HepG2 (cell line): ENCODE results near the gene MACROD2. TPM values are rescaled to one million over a fixed set of nuclear protein-coding genes. Genes with fewer than 3 reads are reported as not detected.
"Not testable (repeated sequence)": the region's sequence is repeated elsewhere in the genome, so short reads cannot be mapped to it uniquely, and the experiment has no call there.

ENCODE experiments used
- ATAC-seq: fragments of 200-7000 bp; cut with Tn5 transposase; 3 replicates; pipeline ENCODE4 v1.9.1; 2020; ENCODE audit warnings: mild to moderate bottlenecking, moderate library complexity
- BruUV-seq: library from RNA; stranded (reverse); fragments of 400-500 nt; replicated peaks from 2 replicates; lab custom pipeline; 2021; lab: Mats Ljungman, UMichigan
- CTCF ChIA-PET: fragments of 300-600 bp; formaldehyde crosslinking; extraction: SDS; loops from one replicate; lab custom pipeline; 2021; ENCODE audit warnings: low total read pairs, inconsistent platforms, low intra/inter-chr PET ratio; lab: Yijun Ruan, JAX
- POLR2A ChIA-PET: fragments of 350-600 bp; sonication (Branson Sonifier 250); formaldehyde crosslinking; loops from one replicate; lab custom pipeline; 2020; ENCODE audit warnings: antibody characterized with exemption, inconsistent platforms; lab: Yijun Ruan, JAX
- DNase-seq: peaks from one replicate; pipeline ENCODE4 v3.0.0-alpha.2; 2015; ENCODE audit warnings: low spot score
- FAIRE-seq: peaks from 3 replicates; lab custom pipeline; 2011; peaks lifted over from hg19 to GRCh38; lab: Jason Lieb, UNC
- H2AFZ ChIP-seq: one replicate; pipeline ENCODE4 v1.6.1; 2011; ENCODE audit warnings: low read length, inconsistent platforms
- H3K27ac ChIP-seq: fragments of 300-600 bp; 3 replicates; pipeline ENCODE4 v1.8.0; 2011; ENCODE audit warnings: mixed run types, mild to moderate bottlenecking, mixed read lengths, low read length, inconsistent platforms; ENCODE audit not compliant: insufficient read depth; ENCODE audit errors: extremely low read length
- H3K27me3 ChIP-seq, 2 experiments: fragments of 200-600 bp in 1 of 2; 2 replicates in 1 of 2; 3 replicates in 1 of 2; pipeline versions ENCODE4 v1.6.0 to v1.8.0; 2011; ENCODE audit warnings: low read length in 2 of 2, mild to moderate bottlenecking in 2 of 2, moderate library complexity in 2 of 2, inconsistent platforms in 1 of 2; ENCODE audit not compliant: insufficient read depth in 2 of 2, control insufficient read depth in 1 of 2
- H3K36me3 ChIP-seq, 2 experiments: fragments of 200-600 bp in 1 of 2; replicated peaks in 1 of 2; 2 replicates in 1 of 2; 3 replicates in 1 of 2; pipeline versions ENCODE4 v1.5.1 to v1.8.0; 2011; ENCODE audit warnings: low read length in 2 of 2, inconsistent platforms in 1 of 2; ENCODE audit not compliant: insufficient read depth in 2 of 2, control insufficient read depth in 1 of 2
- H3K4me1 ChIP-seq: 2 replicates; pipeline ENCODE4 v1.5.1; 2012; ENCODE audit warnings: low read length, inconsistent platforms; ENCODE audit not compliant: insufficient read depth
- H3K4me2 ChIP-seq: 2 replicates; pipeline ENCODE4 v1.6.0; 2011; ENCODE audit warnings: low read depth, low read length, inconsistent platforms
- H3K4me3 ChIP-seq, 3 experiments: fragments of 200-600 bp in 1 of 3; sonication (generic), shearing (Covaris generic) in 1 of 3; replicated peaks in 1 of 3; 2 replicates each; pipeline ENCODE4 v1.5.1; 2011 to 2016; ENCODE audit warnings: low read length in 3 of 3, inconsistent platforms in 2 of 3, low read depth in 2 of 3, mild to moderate bottlenecking in 2 of 3, control low read depth in 1 of 3, mixed read lengths in 1 of 3; ENCODE audit not compliant: insufficient read depth in 1 of 3
- H3K79me2 ChIP-seq: one replicate; pipeline ENCODE4 v1.6.1; 2011; ENCODE audit warnings: low read length, inconsistent platforms; ENCODE audit not compliant: insufficient read depth
- H3K9ac ChIP-seq: 2 replicates; pipeline ENCODE4 v1.6.0; 2011; ENCODE audit warnings: mild to moderate bottlenecking, low read depth, low read length, inconsistent platforms; ENCODE audit not compliant: insufficient read depth
- H3K9me3 ChIP-seq: 2 replicates; pipeline ENCODE4 v1.5.1; 2012; ENCODE audit warnings: mild to moderate bottlenecking, low read length
- H4K20me1 ChIP-seq: 2 replicates; pipeline ENCODE4 v1.6.0; 2011; ENCODE audit warnings: inconsistent platforms, mild to moderate bottlenecking, low read length, moderate library complexity; ENCODE audit not compliant: insufficient read depth
- HNF4A ChIP-seq: sonication (generic); formaldehyde crosslinking; IDR thresholded peaks from 2 replicates; pipeline ENCODE4 v1.4.0; 2020; ENCODE audit warnings: missing genetic modification reagents
- SNAI1 ChIP-seq: sonication (generic); formaldehyde crosslinking; IDR thresholded peaks from 2 replicates; pipeline ENCODE4 v1.5.0; 2020; ENCODE audit warnings: mild to moderate bottlenecking, missing genetic modification reagents, borderline replicate concordance
- TBX2 ChIP-seq: sonication (generic); formaldehyde crosslinking; IDR thresholded peaks from 2 replicates; pipeline ENCODE4 v1.5.0; 2020; ENCODE audit warnings: missing genetic modification reagents, mild to moderate bottlenecking, borderline replicate concordance
- ZFP36L1 ChIP-seq: sonication (generic); formaldehyde crosslinking; IDR thresholded peaks from 2 replicates; pipeline ENCODE4 v1.8.0; 2022; ENCODE audit warnings: mild to moderate bottlenecking, missing genetic modification reagents, moderate library complexity
- WGBS: methylation state at CpG from one replicate; pipeline ENCODE4 v1.1.6; 2017; ENCODE audit warnings: low lambda C conversion rate; 5-methylcytosine and 5-hydroxymethylcytosine counted together
- in situ Hi-C: cut with HindIII; loops from 2 replicates; pipeline ENCODE4 v1.10.0; 2017; ENCODE audit warnings: low pct_unique_long_range_greater_than_20kb; ENCODE audit not compliant: extremely low pct_ligation_motif_present
- intact Hi-C: fragments of 100-400 bp; cut with micrococcal nuclease; formaldehyde crosslinking; loops from one replicate; pipeline ENCODE4 v1.10.0; 2022; ENCODE audit not compliant: unreplicated experiment
- polyA plus RNA-seq, 8 experiments: library from polyadenylated mRNA; depleted of rRNA in 3 of 8; stranded (reverse) in 7 of 8; unstranded in 1 of 8; fragments of >200 nt; fragmentation: Illumina TruSeq in 4 of 8; extraction: Trizol in 4 of 8; gene quantifications; 2 replicates each; pipeline versions ENCODE4 v1.2.1 to v1.2.3, GENCODE V29; 2011 to 2016; ENCODE audit warnings: low read depth in 4 of 8, missing spikeins in 1 of 8, mixed read lengths in 1 of 8; ENCODE audit not compliant: insufficient read depth in 1 of 8
- total RNA-seq, 5 experiments: library from RNA; depleted of rRNA; stranded (reverse); fragments of >200 nt; fragmentation: Illumina TruSeq; extraction: Trizol; gene quantifications; 2 replicates each; pipeline ENCODE4 v1.2.3, GENCODE V29; 2016; ENCODE audit warnings: low read depth in 1 of 5
- TF ChIP-seq, protein P1 (sequence below): sonication (generic); formaldehyde crosslinking; IDR thresholded peaks from 2 replicates; pipeline ENCODE4 v1.4.0; 2020; ENCODE audit warnings: mild to moderate bottlenecking, missing genetic modification reagents
- TF ChIP-seq, protein P2 (sequence below): sonication (generic); formaldehyde crosslinking; IDR thresholded peaks from 2 replicates; pipeline ENCODE4 v1.5.0; 2020; ENCODE audit warnings: mild to moderate bottlenecking, missing genetic modification reagents, borderline replicate concordance
- TF ChIP-seq, protein P3 (sequence below): IDR thresholded peaks from 2 replicates; pipeline ENCODE4 v1.6.1; 2016; ENCODE audit warnings: control low read depth

MACROD2 gene
- total and polyA plus RNA-seq, 2 of the 13 experiments (the other 11 are each of a cell fraction or from before 2014, with no cell fraction given): 0.13 to 0.51 TPM

DNA sequence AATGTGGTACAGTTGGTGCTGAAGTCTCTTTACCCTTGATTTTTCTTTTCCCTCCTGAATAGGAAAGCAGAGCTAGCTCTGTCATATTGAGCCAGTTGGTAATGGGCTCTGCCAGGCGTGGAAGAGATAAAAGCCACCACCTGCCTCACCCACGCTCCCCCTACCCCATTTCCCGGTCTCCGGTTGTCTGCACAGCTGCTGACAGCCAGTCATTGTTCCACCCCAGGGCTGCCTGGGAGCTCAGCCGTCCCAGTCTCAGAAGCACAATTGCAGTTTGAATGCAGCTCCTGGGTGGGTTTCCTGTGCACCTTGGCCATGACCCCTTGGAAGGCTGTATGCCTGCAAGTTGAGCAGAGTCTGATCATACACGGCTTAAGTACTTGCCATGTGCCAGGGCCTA lies 1017.2 kb downstream of the MACROD2 start:
- BruUV-seq: no TSS peak
- in situ Hi-C loops: no loop called here
- Histone ChIP-seq H3K4me2 (no peak overlapping the region), H3K27me3 (no peaks in the 10 kb centered on the region), H3K79me2 (no peaks in the 10 kb centered on the region), H3K4me1 (peaks cover 18% of the 10 kb centered on the region), H3K9me3 (no peaks in the 10 kb centered on the region; the same call in 1 of the 2 replicates), H3K36me3 (no peaks in the 10 kb centered on the region), H3K27ac (no peak overlapping the region), H4K20me1 (no peaks in the 10 kb centered on the region), H3K4me3 (no peak overlapping the region), H2AFZ (no peak overlapping the region), H3K9ac (no peak overlapping the region)
- 62% methylated on average over 6 of the region's 6 CpGs for WGBS
- TF ChIP-seq TBX2 (CRISPR knock-in tag): 0 out of 2 replicates have a peak, but pooled peaks have one; percentile 20
- no peak for TF ChIP-seq SNAI1 (CRISPR knock-in tag)
- TF ChIP-seq, protein P1, sequence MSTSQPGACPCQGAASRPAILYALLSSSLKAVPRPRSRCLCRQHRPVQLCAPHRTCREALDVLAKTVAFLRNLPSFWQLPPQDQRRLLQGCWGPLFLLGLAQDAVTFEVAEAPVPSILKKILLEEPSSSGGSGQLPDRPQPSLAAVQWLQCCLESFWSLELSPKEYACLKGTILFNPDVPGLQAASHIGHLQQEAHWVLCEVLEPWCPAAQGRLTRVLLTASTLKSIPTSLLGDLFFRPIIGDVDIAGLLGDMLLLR (CRISPR knock-in tag): no peak
- TF ChIP-seq, protein P2, sequence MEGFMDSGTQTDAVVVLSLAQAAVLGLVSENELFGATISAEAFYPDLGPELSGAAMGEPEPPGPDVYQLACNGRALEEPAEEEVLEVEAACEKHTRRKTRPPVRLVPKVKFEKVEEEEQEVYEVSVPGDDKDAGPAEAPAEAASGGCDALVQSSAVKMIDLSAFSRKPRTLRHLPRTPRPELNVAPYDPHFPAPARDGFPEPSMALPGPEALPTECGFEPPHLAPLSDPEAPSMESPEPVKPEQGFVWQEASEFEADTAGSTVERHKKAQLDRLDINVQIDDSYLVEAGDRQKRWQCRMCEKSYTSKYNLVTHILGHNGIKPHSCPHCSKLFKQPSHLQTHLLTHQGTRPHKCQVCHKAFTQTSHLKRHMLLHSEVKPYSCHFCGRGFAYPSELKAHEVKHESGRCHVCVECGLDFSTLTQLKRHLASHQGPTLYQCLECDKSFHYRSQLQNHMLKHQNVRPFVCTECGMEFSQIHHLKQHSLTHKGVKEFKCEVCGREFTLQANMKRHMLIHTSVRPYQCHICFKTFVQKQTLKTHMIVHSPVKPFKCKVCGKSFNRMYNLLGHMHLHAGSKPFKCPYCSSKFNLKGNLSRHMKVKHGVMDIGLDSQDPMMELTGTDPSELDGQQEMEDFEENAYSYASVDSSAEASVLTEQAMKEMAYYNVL: no peak
- no peak for ATAC-seq
- FAIRE-seq: no peak
- ChIA-PET POLR2A (interaction anchor here (1.3 kb wide), 1 partner anchor 28 kb away, joined by 3 read pairs; no protein-coding TSS in a partner anchor), CTCF (no interaction called here)
- no peak for DNase-seq
- intact Hi-C loops: no loop called here

DNA sequence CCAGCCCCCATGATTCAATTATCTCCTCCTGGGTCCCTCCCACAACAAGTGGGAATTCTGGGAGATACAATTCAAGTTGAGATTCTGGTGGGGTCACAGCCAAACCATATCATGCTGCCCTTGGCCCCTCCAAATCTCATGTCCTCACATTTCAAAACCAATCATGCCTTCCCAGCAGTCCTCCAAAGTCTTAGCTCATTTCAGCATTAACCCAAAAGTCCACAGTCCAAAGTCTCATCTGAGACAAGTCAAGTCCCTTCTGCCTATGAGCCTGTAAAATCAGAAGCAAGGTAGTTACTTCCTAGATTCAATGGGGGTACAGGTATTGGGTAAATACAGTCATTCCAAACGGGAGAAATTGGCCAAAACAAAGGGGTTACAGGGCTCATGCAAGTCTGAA lies 1021.6 kb downstream of the MACROD2 start:
- H3K9ac ChIP-seq, H3K27ac ChIP-seq, ATAC-seq, BruUV-seq, H3K4me2 ChIP-seq, H4K20me1 ChIP-seq, in situ Hi-C loops, FAIRE-seq, POLR2A ChIA-PET, H3K4me3 ChIP-seq, H3K27me3 ChIP-seq, H3K9me3 ChIP-seq, intact Hi-C loops, DNase-seq, H3K79me2 ChIP-seq, CTCF ChIA-PET, H2AFZ ChIP-seq, H3K36me3 ChIP-seq: not testable (repeated sequence)
- WGBS: 21% methylated on average over 1 of the region's 1 CpG
- TF ChIP-seq ZFP36L1 (CRISPR knock-in tag) (0 out of 2 replicates have a peak, but pooled peaks have one; percentile 39), HNF4A (peak; percentile 63)
- TF ChIP-seq, protein P3, sequence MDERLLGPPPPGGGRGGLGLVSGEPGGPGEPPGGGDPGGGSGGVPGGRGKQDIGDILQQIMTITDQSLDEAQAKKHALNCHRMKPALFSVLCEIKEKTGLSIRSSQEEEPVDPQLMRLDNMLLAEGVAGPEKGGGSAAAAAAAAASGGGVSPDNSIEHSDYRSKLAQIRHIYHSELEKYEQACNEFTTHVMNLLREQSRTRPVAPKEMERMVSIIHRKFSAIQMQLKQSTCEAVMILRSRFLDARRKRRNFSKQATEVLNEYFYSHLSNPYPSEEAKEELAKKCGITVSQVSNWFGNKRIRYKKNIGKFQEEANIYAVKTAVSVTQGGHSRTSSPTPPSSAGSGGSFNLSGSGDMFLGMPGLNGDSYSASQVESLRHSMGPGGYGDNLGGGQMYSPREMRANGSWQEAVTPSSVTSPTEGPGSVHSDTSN (CRISPR knock-in tag): 0 out of 2 replicates have a peak, but pooled peaks have one; percentile 9
- peaks cover 18% of the 10 kb centered on the region for H3K4me1 ChIP-seq
